Liver (tissue), 9 donors: Measurements from ENCODE around the gene UGT1A10. TPM values are rescaled to one million over a fixed set of nuclear protein-coding genes. Genes with fewer than 3 reads are reported as not detected.

Experiments
- DNase-seq: peaks from one replicate; pipeline ENCODE4 v3.0.0-alpha.2; 2017; ENCODE audit warnings: low spot score
- H3K27ac ChIP-seq, 2 donors: one replicate each; pipeline ENCODE4 v1.7.0; 2013; ENCODE audit warnings: inconsistent platforms in 2 of 2, low read length in 2 of 2, control low read depth in 1 of 2, low read depth in 1 of 2, mild to moderate bottlenecking in 1 of 2
- H3K27me3 ChIP-seq, 4 donors: one replicate each; pipeline versions ENCODE4 v1.6.1 to v1.7.0; 2013; ENCODE audit warnings: low read length in 3 of 4, inconsistent platforms in 1 of 4, mild to moderate bottlenecking in 1 of 4, moderate library complexity in 1 of 4; ENCODE audit not compliant: control insufficient read depth in 4 of 4, insufficient read depth in 4 of 4
- H3K36me3 ChIP-seq, 4 donors: one replicate each; pipeline versions ENCODE4 v1.6.1 to v1.7.0; 2013; ENCODE audit warnings: low read length in 3 of 4, mild to moderate bottlenecking in 3 of 4, low read depth in 1 of 4, moderate library complexity in 1 of 4; ENCODE audit not compliant: control insufficient read depth in 4 of 4, insufficient read depth in 3 of 4
- H3K4me1 ChIP-seq, 4 donors: one replicate each; pipeline versions ENCODE4 v1.6.1 to v1.7.0; 2013; ENCODE audit warnings: low read length in 3 of 4, mild to moderate bottlenecking in 3 of 4, moderate library complexity in 1 of 4; ENCODE audit not compliant: control insufficient read depth in 4 of 4, insufficient read depth in 4 of 4
- H3K4me3 ChIP-seq, 3 donors: one replicate each; pipeline versions ENCODE4 v1.6.1 to v1.7.0; 2013; ENCODE audit warnings: low read length in 3 of 3, control low read depth in 1 of 3, low read depth in 1 of 3, mild to moderate bottlenecking in 1 of 3
- H3K9ac ChIP-seq, 2 donors: one replicate each; pipeline ENCODE4 v1.7.0; 2013; ENCODE audit warnings: low read length in 2 of 2, mild to moderate bottlenecking in 2 of 2, moderate library complexity in 2 of 2, control low read depth in 1 of 2, low read depth in 1 of 2
- H3K9me3 ChIP-seq, 4 donors: one replicate each; pipeline versions ENCODE4 v1.6.1 to v1.7.0; 2013; ENCODE audit warnings: low read length in 3 of 4; ENCODE audit not compliant: control insufficient read depth in 4 of 4
- ATF3 ChIP-seq: IDR thresholded peaks from 2 replicates; pipeline ENCODE4 v1.6.1; 2016; ENCODE audit warnings: antibody characterized with exemption
- CTCF ChIP-seq: fragments of 150-350 bp; IDR thresholded peaks from 2 replicates; pipeline ENCODE4 v1.5.1; 2017; ENCODE audit warnings: improper control_type of control experiment, low read depth, low read length; ENCODE audit not compliant: missing input control
- EGR1 ChIP-seq, 2 donors: IDR thresholded peaks; 2 replicates each; pipeline ENCODE4 v1.6.1; 2016 to 2018; ENCODE audit warnings: antibody characterized with exemption in 2 of 2, low read depth in 2 of 2
- FOXA1 ChIP-seq: IDR thresholded peaks from 2 replicates; pipeline ENCODE4 v1.6.1; 2016; ENCODE audit warnings: antibody characterized with exemption
- FOXA2 ChIP-seq: IDR thresholded peaks from 2 replicates; pipeline ENCODE4 v1.6.1; 2016; ENCODE audit warnings: antibody characterized with exemption
- GABPA ChIP-seq, 2 donors: IDR thresholded peaks in 1 of 2; conservative IDR thresholded peaks in 1 of 2; 2 replicates each; pipeline ENCODE4 v1.6.1; 2016; ENCODE audit warnings: antibody characterized with exemption in 2 of 2, mild to moderate bottlenecking in 1 of 2, moderate library complexity in 1 of 2
- HNF4A ChIP-seq, 2 donors: conservative IDR thresholded peaks; 2 replicates each; pipeline ENCODE4 v1.6.1; 2016; ENCODE audit warnings: antibody characterized with exemption in 2 of 2, mild to moderate bottlenecking in 2 of 2
- HNF4G ChIP-seq: IDR thresholded peaks from 2 replicates; pipeline ENCODE4 v1.6.1; 2016; ENCODE audit warnings: antibody characterized with exemption
- JUND ChIP-seq, 2 donors: IDR thresholded peaks; 2 replicates each; pipeline ENCODE4 v1.6.1; 2016; ENCODE audit warnings: antibody characterized with exemption in 2 of 2
- MAX ChIP-seq: IDR thresholded peaks from 2 replicates; pipeline ENCODE4 v1.6.1; 2016; ENCODE audit warnings: antibody characterized with exemption
- NR2F2 ChIP-seq: IDR thresholded peaks from 2 replicates; pipeline ENCODE4 v1.6.1; 2016; ENCODE audit warnings: antibody characterized with exemption
- RAD21 ChIP-seq, 2 donors: IDR thresholded peaks; 2 replicates each; pipeline ENCODE4 v1.6.1; 2016; ENCODE audit warnings: antibody characterized with exemption in 2 of 2, mild to moderate bottlenecking in 2 of 2
- REST ChIP-seq: IDR thresholded peaks from 2 replicates; pipeline ENCODE4 v1.6.1; 2016; ENCODE audit warnings: antibody characterized with exemption, mild to moderate bottlenecking
- RXRA ChIP-seq, 2 donors: IDR thresholded peaks; 2 replicates each; pipeline ENCODE4 v1.6.1; 2017 to 2018; ENCODE audit warnings: antibody characterized with exemption in 2 of 2, mild to moderate bottlenecking in 1 of 2
- SP1 ChIP-seq: IDR thresholded peaks from 2 replicates; pipeline ENCODE4 v1.6.1; 2018; ENCODE audit warnings: antibody characterized with exemption, mild to moderate bottlenecking
- TAF1 ChIP-seq: conservative IDR thresholded peaks from 2 replicates; pipeline ENCODE4 v1.6.1; 2016; ENCODE audit warnings: antibody characterized with exemption, mild to moderate bottlenecking
- YY1 ChIP-seq: IDR thresholded peaks from 2 replicates; pipeline ENCODE4 v1.6.1; 2016; ENCODE audit warnings: antibody characterized with exemption, mild to moderate bottlenecking
- ZBTB33 ChIP-seq: IDR thresholded peaks from 2 replicates; pipeline ENCODE4 v1.6.1; 2016; ENCODE audit warnings: antibody characterized with exemption
- WGBS: extraction: QIAGEN DNeasy Blood & Tissue Kit; methylation state at CpG from one replicate; pipeline ENCODE4 v1.1.7; 2013; 5-methylcytosine and 5-hydroxymethylcytosine counted together
- polyA plus RNA-seq, 2 donors: library from polyadenylated mRNA; stranded (reverse) in 1 of 2; unstranded in 1 of 2; fragments of 200-250 nt in 1 of 2; fragments of >200 nt in 1 of 2; fragmentation: Nextera tagmentation in 1 of 2; extraction: Ambion mirVana in 1 of 2; gene quantifications; one replicate each; pipeline versions ENCODE4 v1.2.1 to v1.2.3, GENCODE V29; 2013 to 2015
- total RNA-seq, 2 donors: library from RNA; depleted of rRNA; stranded (reverse); fragments of >200 nt; gene quantifications; one replicate each; pipeline ENCODE4 v1.2.3, GENCODE V29; 2014
- donor health status: healthy.
- donor health status: healthy.
- donor health status: healthy.
- donor health status: healthy.
- donor health status: healthy.

Gene UGT1A10
- total and polyA plus RNA-seq, 4 donors = 0.08 TPM; not detected in 2

- 83% methylated on average over 5 of the region's 5 CpGs for WGBS
- H3K4me3 ChIP-seq = no peak overlapping the region
- no peak for TF ChIP-seq JUND (IDR thresholded peaks at IDR 0.05)
- no peak for TF ChIP-seq RXRA (IDR thresholded peaks at IDR 0.05)
- TF ChIP-seq MAX = no peak
- TF ChIP-seq HNF4G = no peak
- TF ChIP-seq ZBTB33 = no peak
- no peak for TF ChIP-seq SP1
- TF ChIP-seq RAD21 (IDR thresholded peaks at IDR 0.05) = no peak
- no peak for TF ChIP-seq FOXA1
- no peak for TF ChIP-seq REST
- TF ChIP-seq FOXA2 = no peak
- no peak for TF ChIP-seq YY1
- no peak for TF ChIP-seq GABPA (IDR thresholded peaks at IDR 0.05 in 1 of 2, conservative IDR thresholded peaks at IDR 0.05 in 1 of 2)
- no peak for TF ChIP-seq TAF1
- TF ChIP-seq ATF3 = no peak
- TF ChIP-seq EGR1 (IDR thresholded peaks at IDR 0.05; ENCODE audit: low read depth in 2 of 2) = no peak
- TF ChIP-seq CTCF = no peak
- no peak for TF ChIP-seq NR2F2
- TF ChIP-seq HNF4A (conservative IDR thresholded peaks at IDR 0.05) = no peak
Observed at GRCh38 chr2:233688341-233688740, 52.1 kb downstream of the UGT1A10 start.

GRCh38 chr2:233689031-233689430 is 52.8 kb downstream of the UGT1A10 start:
- Histone ChIP-seq H3K9ac (no peak overlapping the region), H3K27me3 (no peaks in the 10 kb centered on the region), H3K4me1 (peaks cover 0 to 25% (median 17%) of the 10 kb centered on the region in 4 donors), H3K9me3 (no peaks in the 10 kb centered on the region), H3K4me3 (no peak overlapping the region), H3K27ac (no peak overlapping the region), H3K36me3 (no peaks in the 10 kb centered on the region)
- DNase-seq = no peak
- TF ChIP-seq ATF3 (no peak), SP1 (no peak), REST (no peak), RXRA (IDR thresholded peaks at IDR 0.05) (no peak), YY1 (no peak), FOXA1 (no peak)

More at GRCh38 chr2:233688341-233688740, 52.1 kb downstream of the UGT1A10 start:
- H3K27me3 ChIP-seq = no peaks in the 10 kb centered on the region
- H3K9me3 ChIP-seq = no peaks in the 10 kb centered on the region
- H3K27ac ChIP-seq = no peak overlapping the region
- DNase-seq = no peak
- peaks cover 0 to 18% (median 13%) of the 10 kb centered on the region in 4 donors for H3K4me1 ChIP-seq
- H3K9ac ChIP-seq = no peak overlapping the region
- no peaks in the 10 kb centered on the region for H3K36me3 ChIP-seq
